K562 (cell line): ENCODE measurements around the gene ST3GAL3. TPM values are rescaled to one million over a fixed set of nuclear protein-coding genes. Genes with fewer than 3 reads are reported as not detected.

Source experiments
- AFF1 ChIP-seq, 2 experiments: fragments of 450-650 bp; IDR thresholded peaks; 2 replicates each; pipeline ENCODE4 v1.6.1; 2018; ENCODE audit warnings: mild to moderate bottlenecking in 2 of 2, low read depth in 1 of 2; ENCODE audit not compliant: partially characterized antibody in 2 of 2
- GTF2B ChIP-seq: IDR thresholded peaks from 2 replicates; pipeline ENCODE4 v1.6.1; 2011; ENCODE audit not compliant: insufficient read length; ENCODE audit errors: extremely low read depth
- HLTF ChIP-seq: fragments of 450-650 bp; IDR thresholded peaks from 2 replicates; pipeline ENCODE4 v1.6.1; 2016
- NFE2L1 ChIP-seq: fragments of 450-650 bp; IDR thresholded peaks from 2 replicates; pipeline ENCODE4 v1.6.1; 2016; ENCODE audit warnings: missing genetic modification characterization, low read depth, mild to moderate bottlenecking, missing compliant biosample characterization, moderate library complexity, borderline replicate concordance
- NR2F6 ChIP-seq: fragments of 450-650 bp; formaldehyde crosslinking; IDR thresholded peaks from 2 replicates; pipeline ENCODE4 v1.4.0; 2020; ENCODE audit warnings: mild to moderate bottlenecking
- PHF21A ChIP-seq: fragments of 450-650 bp; IDR thresholded peaks from 2 replicates; pipeline ENCODE4 v1.6.1; 2017; ENCODE audit warnings: low read depth, borderline replicate concordance
- RERE ChIP-seq: sonication (generic); formaldehyde crosslinking; IDR thresholded peaks from 2 replicates; pipeline ENCODE4 v1.8.0; 2023; ENCODE audit warnings: missing genetic modification reagents, mild to moderate bottlenecking, borderline replicate concordance
- YY1 ChIP-seq, 3 experiments: IDR thresholded peaks; 2 replicates each; pipeline ENCODE4 v1.6.1; 2011; ENCODE audit warnings: low read length in 2 of 3, mild to moderate bottlenecking in 2 of 3, moderate library complexity in 2 of 3, borderline replicate concordance in 1 of 3, control low read depth in 1 of 3, low read depth in 1 of 3; ENCODE audit not compliant: insufficient read depth in 3 of 3, insufficient replicate concordance in 2 of 3, control insufficient read depth in 1 of 3, insufficient read length in 1 of 3; ENCODE audit errors: extremely low read depth in 1 of 3
- ZNF124 ChIP-seq: sonication (generic); formaldehyde crosslinking; IDR thresholded peaks from 2 replicates; pipeline ENCODE4 v1.8.1; 2022; ENCODE audit warnings: missing genetic modification reagents
- ZNF224 ChIP-seq: sonication (generic); formaldehyde crosslinking; IDR thresholded peaks from 2 replicates; pipeline ENCODE4 v1.8.0; 2022; ENCODE audit warnings: mild to moderate bottlenecking, missing genetic modification reagents
- ZNF354B ChIP-seq: fragments of 250-450 bp; sonication (Bioruptor Pico); IDR thresholded peaks from 2 replicates; pipeline ENCODE4 v1.4.0; 2020
- polyA plus RNA-seq, 8 experiments: library from polyadenylated mRNA; depleted of rRNA in 4 of 8; stranded (reverse) in 5 of 8; unstranded in 3 of 8; fragments of >200 nt; fragmentation: Nextera tagmentation in 2 of 8; fragmentation: Illumina TruSeq in 1 of 8; extraction: Ambion mirVana in 2 of 8; extraction: Trizol in 1 of 8; gene quantifications; 2 replicates each; pipeline versions ENCODE4 v1.2.1 to v1.2.3, GENCODE V29; 2011 to 2014; ENCODE audit warnings: inconsistent platforms in 1 of 8, missing spikeins in 1 of 8
- total RNA-seq, 7 experiments: library from RNA; depleted of rRNA in 6 of 7; stranded (reverse); fragments of >200 nt in 6 of 7; fragmentation: Illumina TruSeq in 2 of 7; extraction: Trizol in 2 of 7; gene quantifications; 2 replicates each; pipeline versions ENCODE4 v1.2.1 to v1.2.3, GENCODE V29; 2011 to 2021; ENCODE audit warnings: low replicate concordance in 1 of 7
- TF ChIP-seq, protein P1 (sequence below): fragments of 450-650 bp; IDR thresholded peaks from 2 replicates; pipeline ENCODE4 v1.6.1; 2017; ENCODE audit warnings: mild to moderate bottlenecking, moderate library complexity
- TF ChIP-seq, protein P2 (sequence below): IDR thresholded peaks from 2 replicates; pipeline ENCODE4 v1.6.1; 2016; ENCODE audit warnings: missing genetic modification characterization, missing compliant biosample characterization

The ST3GAL3 gene
- total and polyA plus RNA-seq, 9 of the 15 experiments (the other 6 are each of a cell fraction or from before 2014, with no cell fraction given), result 1.2 to 18.9 (median 11.0) TPM

DNA sequence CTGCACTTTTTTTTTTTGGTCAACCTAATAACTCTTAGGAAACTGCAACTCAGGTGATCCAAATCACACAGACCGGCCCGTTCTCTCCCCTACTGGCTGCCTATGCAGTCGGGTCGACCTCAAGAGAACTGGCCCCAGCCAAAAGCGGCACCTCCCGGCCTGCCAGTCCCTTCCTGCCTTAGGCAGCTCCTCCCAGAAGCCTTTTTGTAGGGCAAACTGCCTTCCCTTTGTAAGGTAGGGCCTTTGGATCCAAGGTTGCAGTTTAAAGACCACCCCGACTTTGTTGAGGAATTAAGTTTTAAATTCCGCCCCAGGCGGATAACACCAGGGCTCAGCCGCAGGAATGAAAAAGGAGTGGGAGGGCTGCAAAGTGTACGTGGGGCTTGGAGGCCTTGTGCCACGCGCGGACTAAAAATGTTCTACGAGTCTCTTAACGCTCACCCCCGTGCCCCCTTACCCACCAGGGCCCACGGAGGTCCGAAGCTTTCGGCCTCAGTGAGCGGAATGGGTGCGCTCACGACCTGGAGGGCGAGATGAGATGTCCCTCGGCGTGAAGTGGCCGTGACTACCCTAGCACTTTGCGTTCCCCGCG is 642 bp upstream of the ST3GAL3 start (continued):
- no peak for TF ChIP-seq YY1 (IDR thresholded peaks at IDR 0.05; ENCODE audit: borderline replicate concordance in 1 of 3, control insufficient read depth in 1 of 3, extremely low read depth in 1 of 3, insufficient read depth in 3 of 3, insufficient read length in 1 of 3, insufficient replicate concordance in 2 of 3, low read depth in 1 of 3, low read length in 2 of 3)
- TF ChIP-seq GTF2B, result no peak
- TF ChIP-seq ZNF354B (CRISPR knock-in tag), result no peak
- peak; percentile 76; the same call in 1 of the 2 replicates for TF ChIP-seq ZNF124
- no peak for TF ChIP-seq AFF1 (IDR thresholded peaks at IDR 0.05; ENCODE audit: low read depth in 1 of 2, partially characterized antibody in 2 of 2)
- TF ChIP-seq NR2F6 (CRISPR knock-in tag), result peak; percentile 81; the same call in 1 of the 2 replicates
- peak; percentile 65; the same call in 1 of the 2 replicates for TF ChIP-seq RERE (CRISPR knock-in tag)
- no peak for TF ChIP-seq NFE2L1 (tag)
- TF ChIP-seq HLTF, result peak; percentile 84
- TF ChIP-seq ZNF224, result peak; percentile 82; the same call in 1 of the 2 replicates
- peak; percentile 28; the same call in 1 of the 2 replicates for TF ChIP-seq PHF21A
- TF ChIP-seq, protein P1, sequence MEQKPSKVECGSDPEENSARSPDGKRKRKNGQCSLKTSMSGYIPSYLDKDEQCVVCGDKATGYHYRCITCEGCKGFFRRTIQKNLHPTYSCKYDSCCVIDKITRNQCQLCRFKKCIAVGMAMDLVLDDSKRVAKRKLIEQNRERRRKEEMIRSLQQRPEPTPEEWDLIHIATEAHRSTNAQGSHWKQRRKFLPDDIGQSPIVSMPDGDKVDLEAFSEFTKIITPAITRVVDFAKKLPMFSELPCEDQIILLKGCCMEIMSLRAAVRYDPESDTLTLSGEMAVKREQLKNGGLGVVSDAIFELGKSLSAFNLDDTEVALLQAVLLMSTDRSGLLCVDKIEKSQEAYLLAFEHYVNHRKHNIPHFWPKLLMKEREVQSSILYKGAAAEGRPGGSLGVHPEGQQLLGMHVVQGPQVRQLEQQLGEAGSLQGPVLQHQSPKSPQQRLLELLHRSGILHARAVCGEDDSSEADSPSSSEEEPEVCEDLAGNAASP, result no peak
- TF ChIP-seq, protein P2, sequence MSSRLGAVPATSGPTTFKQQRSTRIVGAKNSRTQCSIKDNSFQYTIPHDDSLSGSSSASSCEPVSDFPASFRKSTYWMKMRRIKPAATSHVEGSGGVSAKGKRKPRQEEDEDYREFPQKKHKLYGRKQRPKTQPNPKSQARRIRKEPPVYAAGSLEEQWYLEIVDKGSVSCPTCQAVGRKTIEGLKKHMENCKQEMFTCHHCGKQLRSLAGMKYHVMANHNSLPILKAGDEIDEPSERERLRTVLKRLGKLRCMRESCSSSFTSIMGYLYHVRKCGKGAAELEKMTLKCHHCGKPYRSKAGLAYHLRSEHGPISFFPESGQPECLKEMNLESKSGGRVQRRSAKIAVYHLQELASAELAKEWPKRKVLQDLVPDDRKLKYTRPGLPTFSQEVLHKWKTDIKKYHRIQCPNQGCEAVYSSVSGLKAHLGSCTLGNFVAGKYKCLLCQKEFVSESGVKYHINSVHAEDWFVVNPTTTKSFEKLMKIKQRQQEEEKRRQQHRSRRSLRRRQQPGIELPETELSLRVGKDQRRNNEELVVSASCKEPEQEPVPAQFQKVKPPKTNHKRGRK (tag), result no peak
